HepG2 (cell line): ENCODE data around the gene STEAP1B. TPM values are rescaled to one million over a fixed set of nuclear protein-coding genes. Genes with fewer than 3 reads are reported as not detected.

Experiments used
- ATF4 ChIP-seq, 2 experiments: fragments of 450-650 bp in 1 of 2; sonication (generic) in 1 of 2; formaldehyde crosslinking; IDR thresholded peaks; 2 replicates each; pipeline versions ENCODE4 v1.5.0 to v1.8.0; 2020 to 2022; ENCODE audit warnings: mild to moderate bottlenecking in 1 of 2, missing genetic modification reagents in 1 of 2
- CCDC6 ChIP-seq: sonication (generic); formaldehyde crosslinking; IDR thresholded peaks from 2 replicates; pipeline ENCODE4 v1.8.1; 2022; ENCODE audit warnings: mild to moderate bottlenecking, missing genetic modification reagents, moderate library complexity
- KDM2A ChIP-seq: sonication (generic); formaldehyde crosslinking; IDR thresholded peaks from 2 replicates; pipeline ENCODE4 v1.4.0; 2020; ENCODE audit warnings: low read depth, missing genetic modification reagents, borderline replicate concordance
- MXD4 ChIP-seq: IDR thresholded peaks from 2 replicates; pipeline ENCODE4 v1.6.1; 2016; ENCODE audit warnings: mild to moderate bottlenecking, missing biosample characterization, missing genetic modification reagents
- PITX1 ChIP-seq: sonication (generic); formaldehyde crosslinking; IDR thresholded peaks from 2 replicates; pipeline ENCODE4 v1.5.1; 2020; ENCODE audit warnings: mild to moderate bottlenecking, missing genetic modification reagents
- TCF7 ChIP-seq: sonication (generic); IDR thresholded peaks from 2 replicates; pipeline ENCODE4 v1.6.1; 2016; ENCODE audit warnings: antibody characterized with exemption, low read depth
- TSC22D2 ChIP-seq: sonication (generic); formaldehyde crosslinking; IDR thresholded peaks from 2 replicates; pipeline ENCODE4 v1.5.1; 2020; ENCODE audit warnings: missing genetic modification reagents, mild to moderate bottlenecking, borderline replicate concordance
- ZBTB34 ChIP-seq: sonication (generic); formaldehyde crosslinking; IDR thresholded peaks from 2 replicates; pipeline ENCODE4 v1.8.0; 2022; ENCODE audit warnings: mild to moderate bottlenecking, missing genetic modification reagents
- ZBTB44 ChIP-seq: sonication (generic); formaldehyde crosslinking; IDR thresholded peaks from 2 replicates; pipeline ENCODE4 v1.4.0; 2020; ENCODE audit warnings: missing genetic modification reagents
- ZFY ChIP-seq: sonication (generic); formaldehyde crosslinking; IDR thresholded peaks from 2 replicates; pipeline ENCODE4 v1.4.0; 2020; ENCODE audit warnings: missing genetic modification reagents
- ZNF318 ChIP-seq: sonication (generic); formaldehyde crosslinking; IDR thresholded peaks from 2 replicates; pipeline ENCODE4 v1.4.0; 2020; ENCODE audit warnings: mild to moderate bottlenecking, missing genetic modification reagents
- ZNF710 ChIP-seq: sonication (generic); formaldehyde crosslinking; IDR thresholded peaks from 2 replicates; pipeline ENCODE4 v1.5.0; 2020; ENCODE audit warnings: mild to moderate bottlenecking, missing genetic modification reagents, borderline replicate concordance
- polyA plus RNA-seq, 8 experiments: library from polyadenylated mRNA; depleted of rRNA in 3 of 8; stranded (reverse) in 7 of 8; unstranded in 1 of 8; fragments of >200 nt; fragmentation: Illumina TruSeq in 4 of 8; extraction: Trizol in 4 of 8; gene quantifications; 2 replicates each; pipeline versions ENCODE4 v1.2.1 to v1.2.3, GENCODE V29; 2011 to 2016; ENCODE audit warnings: low read depth in 4 of 8, missing spikeins in 1 of 8, mixed read lengths in 1 of 8; ENCODE audit not compliant: insufficient read depth in 1 of 8
- total RNA-seq, 5 experiments: library from RNA; depleted of rRNA; stranded (reverse); fragments of >200 nt; fragmentation: Illumina TruSeq; extraction: Trizol; gene quantifications; 2 replicates each; pipeline ENCODE4 v1.2.3, GENCODE V29; 2016; ENCODE audit warnings: low read depth in 1 of 5

STEAP1B gene
- total and polyA plus RNA-seq, 2 of the 13 experiments (the other 11 are each of a cell fraction or from before 2014, with no cell fraction given) = not detected

GRCh38 chr7:22442187-22442881 lies 57.7 kb downstream of the STEAP1B start (continued):
- no peak for TF ChIP-seq ZNF318 (CRISPR knock-in tag)
- TF ChIP-seq MXD4 (CRISPR knock-in tag) = no peak
- TF ChIP-seq KDM2A (CRISPR knock-in tag) = peak; percentile 75
- peak; percentile 90 for TF ChIP-seq ZFY (CRISPR knock-in tag)
- TF ChIP-seq ZNF710 (CRISPR knock-in tag) = peak; percentile 90
- TF ChIP-seq PITX1 (CRISPR knock-in tag) = peak; percentile 89
- no peak for TF ChIP-seq ZBTB44
- peak; percentile 82 for TF ChIP-seq ZBTB34 (CRISPR knock-in tag)
- peak; percentile 60; the same call in 1 of the 2 replicates for TF ChIP-seq CCDC6
- no peak for TF ChIP-seq TSC22D2 (CRISPR knock-in tag)
- peak in 1 of 2 experiments; percentile 69; a peak in 2 of 4 replicates for TF ChIP-seq ATF4 (CRISPR knock-in tag; IDR thresholded peaks at IDR 0.05)
- peak; percentile 84 for TF ChIP-seq TCF7
